GM21528 (cell line): ENCODE measurements around the gene MEST.
"Not testable (repeated sequence)": the region's sequence is repeated elsewhere in the genome, so short reads cannot be mapped to it uniquely, and the experiment has no call there.

Experiments used
- ATAC-seq: cut with Tn5 transposase; IDR thresholded peaks from one replicate; pipeline ENCODE4 v1.9.1; 2021; ENCODE audit warnings: mild to moderate bottlenecking, moderate library complexity; ENCODE audit not compliant: unreplicated experiment, low FRiP score

The MEST gene

DNA sequence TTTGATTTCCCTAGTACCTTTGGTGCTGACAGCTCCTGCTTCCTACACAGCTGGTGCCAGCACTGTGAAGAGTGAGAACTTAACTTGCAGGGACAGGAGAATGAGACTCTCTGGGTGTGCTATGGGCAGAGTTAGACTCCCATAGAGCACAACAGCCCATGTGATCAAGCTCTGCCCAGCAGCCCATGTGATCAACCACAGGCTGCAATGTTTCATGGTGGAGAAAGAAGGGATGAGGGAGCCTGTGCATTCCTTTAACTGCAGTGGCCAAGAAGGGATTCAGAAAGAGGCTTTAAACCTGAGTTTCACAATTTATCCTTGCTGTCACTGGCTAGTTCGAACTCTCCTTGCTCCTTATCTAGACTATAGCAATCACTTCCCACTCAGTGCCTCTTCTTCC lies 10.0 kb upstream of the MEST start:
- no peak for ATAC-seq

DNA sequence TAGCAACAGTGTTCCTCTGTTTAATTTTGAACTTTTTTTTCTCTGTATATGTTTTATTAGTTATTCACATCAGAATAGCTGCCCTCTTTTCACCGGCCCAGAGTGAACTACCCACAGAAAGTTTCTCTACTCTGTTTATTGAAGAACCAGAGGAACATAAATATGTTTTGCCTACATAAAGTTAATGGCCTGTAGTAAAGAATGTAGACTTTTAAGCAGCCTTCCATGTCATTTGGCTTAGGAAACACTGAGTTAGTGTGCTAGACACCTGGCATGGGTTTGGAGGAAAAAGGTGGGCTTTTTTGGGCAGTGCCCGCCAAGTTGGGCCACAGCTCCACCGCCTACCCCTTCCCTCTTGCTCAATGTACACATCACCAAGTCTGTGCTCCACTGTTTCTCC lies 8.9 kb upstream of the MEST start:
- no peak for ATAC-seq

DNA sequence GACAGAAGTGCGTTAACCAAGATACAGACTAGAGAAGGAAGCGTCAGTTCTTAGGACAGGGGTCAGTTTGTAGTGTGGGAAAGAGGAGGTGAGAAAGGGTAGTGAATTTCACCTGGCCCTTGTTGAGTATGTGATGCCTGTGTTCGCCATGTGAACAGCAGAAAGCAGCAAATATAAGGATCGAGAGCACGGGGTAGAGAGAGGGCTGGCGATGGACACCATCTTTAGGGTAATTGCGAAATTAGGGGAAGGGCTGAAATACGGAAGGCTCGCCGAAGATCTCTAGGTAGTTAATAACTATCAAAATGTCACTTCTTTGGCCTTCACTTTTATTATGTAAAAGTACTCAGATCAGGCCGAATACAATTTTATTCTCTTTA lies 6.2 kb upstream of the MEST start:
- ATAC-seq = no peak

DNA sequence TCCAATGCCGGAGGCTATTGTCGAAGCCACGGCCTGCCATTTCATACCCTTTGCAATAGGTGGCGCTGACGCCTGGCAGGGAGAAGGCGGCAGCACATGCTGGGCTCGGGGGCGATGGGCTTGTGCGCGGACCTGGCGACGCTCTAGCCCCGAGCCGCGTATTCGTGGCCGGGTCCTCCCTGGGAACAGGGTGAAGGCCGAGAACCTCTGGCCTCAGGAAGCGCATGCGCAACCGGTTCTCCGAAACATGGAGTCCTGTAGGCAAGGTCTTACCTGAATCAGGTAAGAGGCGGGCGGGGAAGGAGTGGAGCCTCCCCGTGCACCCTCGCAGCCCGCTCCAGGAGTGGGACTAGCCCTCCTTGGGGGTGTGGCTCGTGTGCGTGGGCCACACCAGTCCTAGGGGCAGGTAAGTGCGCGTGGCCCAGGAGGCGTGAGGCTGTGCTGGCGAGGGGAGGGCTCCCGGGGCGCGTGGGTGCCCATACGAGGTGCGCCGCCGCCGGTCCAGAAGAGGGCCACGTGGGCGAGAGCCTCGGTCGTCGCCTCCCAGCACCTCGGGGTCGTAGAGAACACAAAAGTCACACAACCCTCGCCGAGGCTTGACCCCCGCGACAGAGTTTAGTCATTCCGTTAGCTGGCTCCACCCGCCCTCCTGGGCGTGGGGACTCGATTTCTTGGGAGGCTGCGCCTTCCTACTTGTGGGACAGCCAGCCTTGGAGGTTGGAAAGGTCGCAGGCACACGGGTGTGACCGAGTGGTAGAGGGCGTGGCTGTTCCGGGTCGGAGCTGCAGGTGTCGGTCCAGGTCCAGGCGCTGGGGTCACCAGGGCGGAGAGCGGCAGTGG lies 5.6 kb upstream of the MEST start:
- no peak for ATAC-seq

DNA sequence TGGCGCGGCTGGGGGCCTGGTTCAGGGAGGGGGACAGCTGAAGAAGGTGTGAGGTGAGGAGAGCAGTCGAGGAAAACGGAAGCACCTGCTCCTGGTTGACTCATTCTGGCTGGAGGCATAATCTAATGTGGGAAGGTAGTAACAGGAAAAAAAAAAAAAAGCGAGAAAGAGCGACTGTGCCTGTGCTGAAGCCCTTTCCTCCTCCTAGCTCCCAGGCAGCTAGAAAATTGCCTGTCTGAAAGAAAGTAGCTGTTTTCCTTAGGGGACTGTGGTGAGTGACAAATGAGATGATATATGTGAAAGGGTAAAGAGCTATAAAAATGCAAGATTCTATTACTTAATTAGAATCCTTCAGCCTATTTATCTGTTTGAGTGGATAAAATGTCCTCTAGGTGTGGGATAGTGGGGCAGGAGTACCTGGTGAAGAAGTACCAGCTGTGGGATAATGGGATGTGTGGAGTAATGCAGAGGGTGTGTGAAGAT lies 4.9 kb upstream of the MEST start:
- ATAC-seq = no peak

DNA sequence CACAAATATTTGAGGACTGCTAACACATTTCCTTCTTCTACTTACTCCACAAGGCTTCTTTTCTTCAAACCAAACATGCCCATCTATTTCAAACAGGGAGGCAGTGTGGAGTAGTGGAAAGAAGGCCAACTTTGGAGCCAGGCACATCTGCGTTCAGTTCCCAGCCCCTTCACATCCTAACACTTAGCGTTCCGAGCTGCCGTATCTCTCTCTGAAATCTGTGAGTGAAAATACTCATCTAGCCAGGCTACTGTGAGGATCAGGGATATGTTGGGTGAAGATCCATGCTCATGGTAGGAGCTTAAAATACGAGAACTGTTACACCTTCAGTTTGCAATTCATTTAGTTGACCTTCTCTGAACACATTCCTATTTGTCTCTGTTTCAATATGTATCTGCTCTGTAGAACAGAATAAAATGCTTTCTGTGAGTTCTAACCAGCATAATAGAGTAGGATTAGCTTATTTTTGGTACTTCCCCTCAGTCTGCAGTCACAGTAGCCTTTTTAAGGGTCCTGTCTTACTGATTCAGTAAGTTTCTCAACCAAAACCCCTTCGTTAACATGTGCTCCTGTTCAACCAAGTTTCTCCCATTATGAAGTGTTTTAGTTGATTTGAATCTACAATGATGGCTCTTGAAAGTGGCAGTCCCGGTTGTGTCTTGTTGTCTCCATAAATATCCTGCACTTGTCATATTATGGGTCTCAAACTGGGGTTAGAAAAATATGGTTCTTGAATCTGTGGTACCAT lies 3.3 kb upstream of the MEST start:
- ATAC-seq = no peak

DNA sequence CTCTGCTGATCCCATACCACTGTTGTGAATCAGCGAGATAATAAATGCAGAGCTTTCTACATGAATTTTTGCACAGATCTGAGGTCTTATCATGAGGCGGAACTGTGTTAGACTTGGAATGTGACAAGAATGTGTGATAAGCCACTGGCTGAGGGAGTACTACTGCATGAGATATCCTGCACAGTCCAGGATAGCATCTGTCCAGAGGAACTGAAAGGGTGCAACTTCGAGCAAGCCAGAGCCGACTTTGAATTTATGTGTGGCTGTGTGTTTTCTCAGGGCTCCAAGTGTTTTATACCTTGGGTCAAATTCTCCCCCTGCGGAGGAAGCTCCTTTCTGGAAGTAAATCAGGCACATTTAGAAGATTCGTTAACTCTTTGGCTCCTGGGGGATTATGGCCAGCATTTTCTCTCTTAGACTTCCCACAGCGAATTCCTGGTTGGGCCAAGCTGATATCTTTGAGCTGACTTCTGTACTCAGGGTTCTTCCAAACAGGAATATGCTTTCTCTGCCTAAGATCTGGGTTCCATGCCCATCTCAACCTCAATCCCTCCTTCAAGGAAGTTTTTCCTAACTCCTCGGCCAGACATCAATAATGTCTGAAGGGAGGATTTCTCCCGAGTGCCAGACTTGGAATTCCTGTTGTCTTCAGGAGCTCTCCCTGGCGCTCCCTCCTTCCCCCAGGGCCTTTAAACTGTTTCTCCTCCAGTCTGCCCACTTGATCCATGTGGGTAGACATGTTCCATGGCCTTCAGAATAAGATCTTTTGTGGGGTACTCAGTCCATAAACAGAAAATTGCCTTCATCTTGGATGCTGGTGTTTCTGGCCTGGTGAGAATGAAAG lies 2.5 kb upstream of the MEST start:
- no peak for ATAC-seq

DNA sequence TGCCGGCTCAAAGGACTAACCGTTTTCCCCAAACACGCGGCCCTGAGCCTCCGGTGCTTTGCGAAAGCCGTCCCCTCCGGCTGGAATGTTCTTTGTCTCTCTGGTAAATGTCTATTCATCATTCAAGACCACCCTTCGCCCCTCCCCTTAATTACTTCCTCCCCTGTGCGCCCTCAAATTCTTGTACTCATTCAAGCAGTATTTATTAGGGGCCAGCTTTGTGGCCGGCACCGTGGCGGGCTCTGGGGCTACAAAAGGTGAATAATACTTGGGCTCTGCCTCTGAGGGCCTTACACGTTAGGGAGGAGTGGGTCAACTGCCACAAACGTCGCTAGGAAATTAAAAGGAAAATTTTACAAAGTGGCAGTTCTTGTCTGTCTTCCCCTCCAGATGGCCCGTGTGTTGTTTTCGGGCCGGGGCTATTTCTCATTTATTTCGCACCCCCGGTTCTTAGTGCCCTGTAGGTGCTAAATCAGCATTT lies 1.5 kb upstream of the MEST start:
- no peak for ATAC-seq

DNA sequence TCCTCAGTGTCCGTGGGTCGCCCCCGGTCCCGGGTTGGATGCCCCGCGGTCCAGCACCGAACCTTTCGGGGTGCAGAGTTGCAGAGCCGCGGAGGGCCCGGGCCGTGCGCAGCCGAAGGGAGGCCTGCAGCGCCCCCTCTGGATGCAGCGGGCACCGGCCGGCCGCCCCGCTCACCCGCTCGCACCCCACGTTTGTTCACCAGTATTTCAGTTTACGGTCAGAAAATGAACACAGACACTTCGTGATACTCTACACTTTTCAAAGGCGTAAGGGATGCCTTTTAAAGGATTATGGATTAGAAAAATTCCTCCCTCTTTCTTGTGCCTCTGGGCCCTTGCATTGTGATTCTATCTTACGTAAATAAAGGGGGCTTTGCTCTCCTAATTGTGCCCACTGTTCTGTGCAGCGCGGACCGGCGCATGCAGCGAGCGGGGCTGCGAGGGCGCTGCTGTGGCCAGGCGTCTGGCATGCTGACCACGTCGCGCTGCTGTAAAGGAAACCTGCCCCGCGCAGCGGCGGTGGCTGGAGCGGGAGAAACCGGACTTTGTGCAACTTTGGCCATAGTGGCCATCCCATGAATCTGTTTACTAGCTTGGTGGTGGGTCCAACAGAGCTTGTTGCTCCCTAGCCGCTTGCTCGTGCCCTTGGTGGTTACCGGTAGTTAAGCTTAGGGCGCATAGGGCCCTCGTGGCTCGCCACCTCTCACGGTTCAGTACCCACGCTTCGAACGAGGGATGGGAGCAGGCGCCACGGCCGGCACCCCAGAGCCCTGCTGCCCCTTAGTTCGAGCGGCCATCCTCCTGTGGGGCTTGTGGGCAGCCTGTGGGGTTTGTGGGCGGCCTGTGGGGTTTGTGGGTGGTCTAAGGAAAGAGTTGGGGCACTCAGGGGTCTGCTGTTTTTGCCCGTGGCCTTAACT lies 739 bp upstream of the MEST start:
- ATAC-seq = no peak

DNA sequence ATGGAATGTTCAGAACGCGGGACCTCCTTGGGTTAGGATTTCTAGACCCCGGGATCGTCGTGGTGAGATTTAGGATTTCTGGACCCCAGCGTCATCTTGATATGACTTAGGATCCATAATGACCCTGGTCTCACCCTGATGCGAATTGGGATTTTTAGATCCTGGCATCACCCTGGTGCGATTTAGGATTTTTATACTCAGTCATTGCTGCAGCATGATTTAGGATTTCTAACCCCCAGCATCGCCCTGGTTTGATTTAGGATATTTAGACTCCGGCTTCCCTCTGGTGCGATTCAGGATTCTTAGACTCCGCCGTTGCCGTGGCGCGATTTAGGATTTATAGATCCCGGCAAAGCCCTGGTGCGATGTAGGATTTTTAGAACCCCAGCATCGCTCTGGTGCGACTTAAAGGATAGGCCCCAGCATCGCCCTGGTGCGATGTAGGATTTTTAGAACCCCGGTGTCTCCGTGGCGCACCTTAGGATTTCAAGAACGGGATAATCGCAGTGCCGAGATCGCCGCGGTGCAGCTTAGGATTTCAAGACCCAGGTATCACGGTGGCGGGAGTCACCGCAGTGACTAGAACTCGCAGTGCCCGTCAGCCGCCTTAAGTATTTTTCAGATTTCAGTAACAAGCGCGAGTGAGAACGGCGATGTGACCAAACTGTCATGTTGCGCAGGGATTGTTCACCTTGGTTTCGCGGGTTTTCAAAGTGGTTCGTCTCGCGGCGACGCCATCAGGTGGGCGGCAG lies 814 bp downstream of the MEST start:
- no peak for ATAC-seq

DNA sequence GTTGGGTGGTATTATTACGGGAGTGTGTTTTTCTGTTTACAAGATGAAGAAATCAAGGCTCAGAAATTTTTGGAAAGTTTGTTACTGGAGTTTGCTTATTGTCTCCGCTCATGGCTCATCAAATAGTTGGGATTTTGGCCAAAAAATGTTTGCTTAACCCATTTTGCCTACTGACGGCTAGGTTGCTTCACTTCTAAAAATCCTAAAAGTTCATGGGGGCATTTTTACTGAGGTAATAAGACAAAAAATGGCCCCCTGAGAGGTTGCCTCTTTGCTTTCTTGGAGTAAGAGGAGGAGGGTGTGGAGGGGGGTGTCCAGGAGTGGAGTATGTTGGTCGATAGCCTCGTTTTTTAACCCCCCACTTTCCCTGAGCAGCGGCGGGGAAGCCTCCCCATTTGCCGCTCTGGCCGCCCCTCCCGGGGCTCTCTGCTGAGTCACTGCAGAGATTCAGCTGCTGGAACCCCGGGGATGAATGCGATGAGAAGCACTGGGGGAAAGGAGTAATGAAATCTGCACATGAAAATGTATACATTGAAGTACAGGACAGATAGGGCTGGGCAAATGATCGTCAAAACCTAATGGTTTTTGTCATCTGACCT lies 1.5 kb downstream of the MEST start:
- no peak for ATAC-seq

DNA sequence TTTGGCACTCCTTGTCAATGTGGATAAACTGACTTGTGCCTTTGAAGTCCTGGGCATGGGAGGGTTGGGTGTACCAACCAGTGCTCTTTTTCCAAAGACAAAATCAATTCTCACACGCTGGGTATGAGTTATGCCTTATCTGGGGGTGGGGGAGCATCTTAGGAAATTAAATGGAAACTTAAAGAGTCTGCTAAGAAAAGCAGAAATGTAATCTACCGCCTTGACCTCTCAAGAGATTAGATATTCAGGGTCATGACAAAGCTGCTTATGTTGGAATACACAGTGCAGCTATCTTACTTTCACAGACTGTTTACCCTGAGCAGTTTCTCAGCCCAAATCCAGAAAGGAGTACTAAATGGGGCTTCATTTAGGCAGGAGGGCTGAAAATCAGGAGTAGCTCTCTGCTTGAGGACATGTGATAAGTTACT lies 2.6 kb downstream of the MEST start:
- no peak for ATAC-seq

DNA sequence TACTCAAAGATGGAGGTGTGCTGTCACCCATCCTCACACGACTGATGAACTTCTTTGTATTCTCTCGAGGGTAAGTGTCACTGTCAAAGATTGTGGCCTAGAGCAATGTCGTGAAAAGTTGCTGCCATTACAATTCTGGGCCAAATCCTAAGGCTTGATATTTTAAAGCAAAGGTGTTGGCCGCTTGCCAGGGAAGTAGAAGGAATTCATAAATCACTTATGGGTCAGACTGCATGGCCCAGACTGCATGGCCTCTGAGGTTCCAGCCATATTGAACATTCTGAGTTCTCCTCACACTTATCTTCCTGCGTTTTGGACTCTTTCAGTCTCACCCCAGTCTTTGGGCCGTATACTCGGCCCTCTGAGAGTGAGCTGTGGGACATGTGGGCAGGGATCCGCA lies 8.6 kb downstream of the MEST start:
- ATAC-seq = no peak

DNA sequence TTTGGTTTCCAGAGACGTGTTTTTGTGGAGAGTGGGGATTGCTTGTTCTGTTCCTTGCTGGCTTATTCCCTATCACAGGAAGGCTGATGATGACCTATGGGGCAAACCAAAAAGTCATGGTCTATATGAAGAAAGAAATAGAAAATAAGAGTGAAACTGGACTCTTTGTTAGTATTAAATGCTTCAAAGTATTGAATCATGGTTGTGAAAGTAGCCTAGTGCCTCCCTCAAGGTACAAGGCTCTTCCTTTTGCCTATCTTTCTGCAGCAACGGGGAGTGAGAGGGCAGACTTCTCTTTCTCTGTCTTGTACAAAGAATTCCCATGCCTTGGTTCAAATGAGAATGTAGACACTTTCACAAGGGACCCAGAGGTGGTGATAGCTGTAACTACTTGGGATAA lies 9.0 kb downstream of the MEST start:
- ATAC-seq = no peak

DNA sequence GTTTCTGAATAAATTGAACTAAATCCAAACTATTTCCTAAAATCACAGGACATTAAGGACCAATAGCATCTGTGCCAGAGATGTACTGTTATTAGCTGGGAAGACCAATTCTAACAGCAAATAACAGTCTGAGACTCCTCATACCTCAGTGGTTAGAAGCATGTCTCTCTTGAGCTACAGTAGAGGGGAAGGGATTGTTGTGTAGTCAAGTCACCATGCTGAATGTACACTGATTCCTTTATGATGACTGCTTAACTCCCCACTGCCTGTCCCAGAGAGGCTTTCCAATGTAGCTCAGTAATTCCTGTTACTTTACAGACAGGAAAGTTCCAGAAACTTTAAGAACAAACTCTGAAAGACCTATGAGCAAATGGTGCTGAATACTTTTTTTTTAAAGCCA lies 13.9 kb downstream of the MEST start:
- no peak for ATAC-seq

DNA sequence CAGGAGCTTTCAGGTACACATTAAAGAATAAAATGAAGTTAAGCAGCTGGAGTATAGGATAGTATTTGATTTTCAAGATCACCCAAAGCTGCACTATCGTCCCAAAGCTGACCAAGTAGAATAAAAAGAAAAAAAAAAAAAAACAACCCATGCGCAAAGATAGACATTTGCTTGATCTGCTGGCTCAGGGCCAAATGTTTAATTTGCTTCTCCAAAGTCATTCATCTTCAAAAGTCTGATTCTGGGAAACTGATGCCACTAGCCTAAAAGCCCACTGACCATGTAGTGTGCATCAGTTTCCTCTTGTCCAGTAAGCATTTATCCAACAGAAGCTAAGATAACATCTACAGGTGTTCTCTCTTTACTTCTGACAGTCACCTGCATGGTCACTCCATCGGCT lies 14.5 kb downstream of the MEST start:
- ATAC-seq = no peak

DNA sequence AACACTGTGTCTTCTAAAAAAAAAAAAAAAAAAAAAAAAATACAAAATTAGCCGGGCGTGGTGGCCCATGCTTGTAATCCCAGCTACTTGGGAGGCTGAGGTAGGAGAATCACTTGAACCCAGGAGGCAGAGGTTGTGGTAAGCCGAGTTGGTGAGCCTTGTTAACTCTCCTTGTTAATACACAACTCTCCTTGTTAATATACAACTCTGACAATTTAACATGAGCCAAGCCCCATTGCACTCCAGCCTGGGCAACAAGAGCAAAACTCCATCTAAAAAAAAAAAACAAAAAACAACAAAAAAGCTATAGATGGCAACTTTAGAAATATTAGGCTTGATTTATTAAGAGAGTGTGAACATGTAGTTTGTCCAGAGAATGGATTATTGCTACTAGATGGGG lies 20.2 kb downstream of the MEST start:
- ATAC-seq = not testable (repeated sequence)

DNA sequence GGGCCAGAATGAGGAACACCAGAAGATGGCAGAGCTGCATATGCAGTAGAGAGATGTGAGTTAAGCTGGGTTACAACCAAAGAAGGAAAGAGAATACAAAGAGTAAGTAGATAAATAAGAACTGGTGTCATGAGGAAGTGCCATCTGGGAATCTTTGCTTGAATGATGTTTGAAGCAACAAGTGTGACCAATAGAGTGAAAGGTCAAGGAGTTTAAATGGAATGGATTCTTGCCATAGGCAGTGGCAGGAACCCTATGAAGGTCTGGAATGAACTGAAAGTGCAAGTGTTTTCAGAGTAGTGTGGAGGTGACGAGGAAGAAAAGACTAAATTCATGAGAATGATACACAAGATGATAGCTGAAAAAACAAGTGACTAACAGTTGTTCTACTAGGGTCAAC lies 21.6 kb downstream of the MEST start:
- no peak for ATAC-seq
